NB4 (cell line): ENCODE data around the gene PLA2G4A.

ENCODE experiments used
- MYC ChIP-seq: IDR thresholded peaks from 2 replicates; pipeline ENCODE4 v1.6.1; 2011; ENCODE audit warnings: low read depth, low read length
- POLR2A ChIP-seq: IDR thresholded peaks from 2 replicates; pipeline ENCODE4 v1.6.1; 2011; ENCODE audit warnings: mild to moderate bottlenecking; ENCODE audit not compliant: insufficient read length; ENCODE audit errors: extremely low read depth
- TF ChIP-seq, protein P1 (sequence below): IDR thresholded peaks from one replicate; pipeline ENCODE4 v1.5.1; 2012; ENCODE audit warnings: low read depth, low read length
- TF ChIP-seq, protein P2 (sequence below): IDR thresholded peaks from 2 replicates; pipeline ENCODE4 v1.6.1; 2011; ENCODE audit warnings: low read depth, low read length

DNA sequence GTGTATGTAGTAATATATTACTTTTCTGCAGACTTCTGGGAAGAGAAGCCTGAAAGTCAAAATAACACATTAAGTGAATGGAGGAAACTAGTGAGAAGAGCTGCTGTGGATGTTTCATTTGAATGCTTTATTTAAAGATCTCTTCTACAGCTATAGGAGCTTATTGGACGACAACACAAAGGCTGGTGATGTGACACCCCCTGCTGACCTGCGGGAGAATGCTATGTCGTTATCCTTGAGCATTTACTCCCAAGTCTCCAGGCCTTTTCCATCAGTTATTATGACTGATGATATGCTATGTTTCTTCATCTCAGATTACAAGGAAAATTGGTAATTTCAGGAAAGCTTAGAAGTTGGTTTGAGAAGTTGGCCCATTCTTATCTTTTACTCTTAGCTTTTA is 22.3 kb upstream of the PLA2G4A start:
- TF ChIP-seq POLR2A, result no peak
- TF ChIP-seq, protein P1, sequence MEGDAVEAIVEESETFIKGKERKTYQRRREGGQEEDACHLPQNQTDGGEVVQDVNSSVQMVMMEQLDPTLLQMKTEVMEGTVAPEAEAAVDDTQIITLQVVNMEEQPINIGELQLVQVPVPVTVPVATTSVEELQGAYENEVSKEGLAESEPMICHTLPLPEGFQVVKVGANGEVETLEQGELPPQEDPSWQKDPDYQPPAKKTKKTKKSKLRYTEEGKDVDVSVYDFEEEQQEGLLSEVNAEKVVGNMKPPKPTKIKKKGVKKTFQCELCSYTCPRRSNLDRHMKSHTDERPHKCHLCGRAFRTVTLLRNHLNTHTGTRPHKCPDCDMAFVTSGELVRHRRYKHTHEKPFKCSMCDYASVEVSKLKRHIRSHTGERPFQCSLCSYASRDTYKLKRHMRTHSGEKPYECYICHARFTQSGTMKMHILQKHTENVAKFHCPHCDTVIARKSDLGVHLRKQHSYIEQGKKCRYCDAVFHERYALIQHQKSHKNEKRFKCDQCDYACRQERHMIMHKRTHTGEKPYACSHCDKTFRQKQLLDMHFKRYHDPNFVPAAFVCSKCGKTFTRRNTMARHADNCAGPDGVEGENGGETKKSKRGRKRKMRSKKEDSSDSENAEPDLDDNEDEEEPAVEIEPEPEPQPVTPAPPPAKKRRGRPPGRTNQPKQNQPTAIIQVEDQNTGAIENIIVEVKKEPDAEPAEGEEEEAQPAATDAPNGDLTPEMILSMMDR, result no peak
- TF ChIP-seq, protein P2, sequence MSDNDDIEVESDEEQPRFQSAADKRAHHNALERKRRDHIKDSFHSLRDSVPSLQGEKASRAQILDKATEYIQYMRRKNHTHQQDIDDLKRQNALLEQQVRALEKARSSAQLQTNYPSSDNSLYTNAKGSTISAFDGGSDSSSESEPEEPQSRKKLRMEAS, result no peak
- no peak for TF ChIP-seq MYC
